K562 (cell line): ENCODE data around the gene POLR2C. TPM values are rescaled to one million over a fixed set of nuclear protein-coding genes. Genes with fewer than 3 reads are reported as not detected.

ENCODE experiments used
- ATAC-seq: fragments of 200-7000 bp; cut with Tn5 transposase; 3 replicates; pipeline ENCODE4 v1.9.1; 2020; ENCODE audit warnings: moderate library complexity
- BruUV-seq: library from RNA; stranded (reverse); fragments of 400-500 nt; replicated peaks from 2 replicates; lab custom pipeline; 2021; lab: Mats Ljungman, UMichigan
- CTCF ChIA-PET: fragments of 300-600 bp; formaldehyde crosslinking; extraction: SDS; loops from one replicate; lab custom pipeline; 2021; ENCODE audit warnings: low intra/inter-chr PET ratio; lab: Yijun Ruan, JAX
- POLR2A ChIA-PET: fragments of 300-600, 350-650 bp; sonication (Branson Sonifier 250); formaldehyde crosslinking; extraction: SDS; loops from one replicate; lab custom pipeline; 2021; ENCODE audit warnings: antibody characterized with exemption, inconsistent platforms; lab: Yijun Ruan, JAX
- DNase-seq, 4 experiments: peaks; one replicate each; pipeline versions ENCODE4 v3.0.0 to v3.0.0-alpha.2; 2011 to 2018; ENCODE audit warnings: low spot score in 3 of 4, mixed read lengths in 3 of 4; ENCODE audit errors: extremely low read depth in 1 of 4
- FAIRE-seq: peaks from 2 replicates; lab custom pipeline; 2011; peaks lifted over from hg19 to GRCh38; lab: Jason Lieb, UNC
- H2AFZ ChIP-seq: 2 replicates; pipeline ENCODE4 v1.6.0; 2011; ENCODE audit warnings: low read depth, low read length, control low read depth, inconsistent platforms
- H3K27ac ChIP-seq: fragments of 200-600 bp; 3 replicates; pipeline ENCODE4 v1.8.0; 2011; ENCODE audit warnings: low read depth, mild to moderate bottlenecking, control low read depth, inconsistent platforms, low read length, moderate library complexity, mixed read lengths; ENCODE audit errors: extremely low read depth
- H3K27me3 ChIP-seq, 2 experiments: fragments of 300-600 bp in 1 of 2; 2 replicates in 1 of 2; 3 replicates in 1 of 2; pipeline versions ENCODE4 v1.6.0 to v1.8.0; 2011; ENCODE audit warnings: inconsistent platforms in 2 of 2, low read length in 2 of 2, mild to moderate bottlenecking in 1 of 2, mixed read lengths in 1 of 2, moderate library complexity in 1 of 2; ENCODE audit not compliant: control insufficient read depth in 2 of 2, insufficient read depth in 2 of 2
- H3K36me3 ChIP-seq: fragments of 300-600 bp; 3 replicates; pipeline ENCODE4 v1.8.0; 2011; ENCODE audit warnings: mild to moderate bottlenecking, low read length, inconsistent platforms; ENCODE audit not compliant: control insufficient read depth, insufficient read depth
- H3K4me1 ChIP-seq, 2 experiments: fragments of 200-600 bp in 1 of 2; replicated peaks in 1 of 2; 2 replicates in 1 of 2; 3 replicates in 1 of 2; pipeline versions ENCODE4 v1.5.1 to v1.8.0; 2011; ENCODE audit warnings: inconsistent platforms in 2 of 2, low read length in 2 of 2, mild to moderate bottlenecking in 1 of 2, mixed read lengths in 1 of 2, moderate library complexity in 1 of 2; ENCODE audit not compliant: control insufficient read depth in 2 of 2, insufficient read depth in 2 of 2
- H3K4me2 ChIP-seq: 2 replicates; pipeline ENCODE4 v1.6.1; 2011; ENCODE audit warnings: low read length, control low read depth, inconsistent platforms, mixed read lengths; ENCODE audit not compliant: insufficient read depth
- H3K4me3 ChIP-seq: fragments of 200-600 bp; sonication (generic), shearing (Covaris generic); 2 replicates; pipeline ENCODE4 v1.5.1; 2016; ENCODE audit warnings: control low read depth, inconsistent platforms
- H3K79me2 ChIP-seq: fragments of 200-600 bp; 3 replicates; pipeline ENCODE4 v1.8.0; 2011; ENCODE audit warnings: low read length, inconsistent platforms; ENCODE audit not compliant: control insufficient read depth, insufficient read depth
- H3K9ac ChIP-seq, 2 experiments: 2 replicates each; pipeline versions ENCODE4 v1.6.0 to v1.6.1; 2011; ENCODE audit warnings: low read depth in 2 of 2, low read length in 2 of 2, control low read depth in 1 of 2, inconsistent platforms in 1 of 2, mild to moderate bottlenecking in 1 of 2, mixed read lengths in 1 of 2; ENCODE audit not compliant: insufficient read depth in 1 of 2
- H3K9me1 ChIP-seq: one replicate; pipeline ENCODE4 v1.6.0; 2011; ENCODE audit warnings: inconsistent platforms, mild to moderate bottlenecking, low read length, moderate library complexity; ENCODE audit not compliant: control insufficient read depth, insufficient read depth
- H3K9me3 ChIP-seq: replicated peaks from 2 replicates; pipeline ENCODE4 v1.5.1; 2011; ENCODE audit warnings: low read depth, low read length, inconsistent platforms; ENCODE audit not compliant: control insufficient read depth, insufficient read depth
- H4K20me1 ChIP-seq: replicated peaks from 2 replicates; pipeline ENCODE4 v1.6.1; 2011; ENCODE audit warnings: low read length, inconsistent platforms, mixed read lengths; ENCODE audit not compliant: control insufficient read depth, insufficient read depth
- ARNT ChIP-seq, 2 experiments: fragments of 450-650 bp; IDR thresholded peaks; 2 replicates each; pipeline ENCODE4 v1.6.1; 2016; ENCODE audit warnings: mild to moderate bottlenecking in 1 of 2
- EHMT2 ChIP-seq: fragments of 450-650 bp; IDR thresholded peaks from 2 replicates; pipeline ENCODE4 v1.6.1; 2018; ENCODE audit warnings: antibody characterized with exemption
- HNRNPK ChIP-seq: fragments of 200-400 bp; formaldehyde crosslinking; IDR thresholded peaks from one replicate; pipeline ENCODE4 v1.6.1; 2018; ENCODE audit warnings: mild to moderate bottlenecking, low read depth, low read length; ENCODE audit not compliant: poor library complexity, severe bottlenecking
- HOMEZ ChIP-seq: fragments of 250-450 bp; sonication (Bioruptor Pico); IDR thresholded peaks from 2 replicates; pipeline ENCODE4 v1.4.0; 2020; ENCODE audit warnings: mild to moderate bottlenecking, moderate library complexity
- NCOA4 ChIP-seq: fragments of 450-650 bp; IDR thresholded peaks from 2 replicates; pipeline ENCODE4 v1.6.1; 2018; ENCODE audit warnings: mild to moderate bottlenecking; ENCODE audit not compliant: partially characterized antibody
- NKRF ChIP-seq: fragments of 450-650 bp; IDR thresholded peaks from 2 replicates; pipeline ENCODE4 v1.6.1; 2016; ENCODE audit warnings: borderline replicate concordance
- NR2F6 ChIP-seq: fragments of 450-650 bp; formaldehyde crosslinking; IDR thresholded peaks from 2 replicates; pipeline ENCODE4 v1.4.0; 2020; ENCODE audit warnings: mild to moderate bottlenecking
- PHF20 ChIP-seq: fragments of 450-650 bp; IDR thresholded peaks from 2 replicates; pipeline ENCODE4 v1.6.1; 2018; ENCODE audit not compliant: partially characterized antibody
- POLR2AphosphoS5 ChIP-seq: IDR thresholded peaks from 2 replicates; pipeline ENCODE4 v1.6.1; 2011; ENCODE audit warnings: mild to moderate bottlenecking, low read depth, low read length, moderate library complexity; ENCODE audit not compliant: control insufficient read depth, insufficient read depth
- RBM17 ChIP-seq: fragments of 200-400 bp; formaldehyde crosslinking; IDR thresholded peaks from 2 replicates; pipeline ENCODE4 v1.6.1; 2017; ENCODE audit warnings: low read depth, mild to moderate bottlenecking, low read length, borderline replicate concordance
- THRB ChIP-seq: fragments of 450-650 bp; formaldehyde crosslinking; conservative IDR thresholded peaks from 2 replicates; pipeline ENCODE4 v1.4.0; 2022; ENCODE audit warnings: mild to moderate bottlenecking, missing genetic modification characterization
- ZBTB17 ChIP-seq: fragments of 450-650 bp; formaldehyde crosslinking; IDR thresholded peaks from 2 replicates; pipeline ENCODE4 v1.4.0; 2020; ENCODE audit warnings: mild to moderate bottlenecking
- WGBS: fragments of 100-300 bp; shearing (Covaris generic); methylation state at CpG from one replicate; pipeline ENCODE4 v1.1.6; 2016; ENCODE audit warnings: low coverage, mixed read lengths; ENCODE audit not compliant: insufficient coverage; ENCODE audit errors: missing lambda C conversion rate; 5-methylcytosine and 5-hydroxymethylcytosine counted together
- in situ Hi-C: fragments of 300-500 bp; cut with MboI; formaldehyde crosslinking; loops from 4 replicates; pipeline ENCODE4 v1.15.0; 2018; ENCODE audit warnings: inconsistent platforms, mixed read lengths
- intact Hi-C: fragments of 100-400 bp; cut with micrococcal nuclease; formaldehyde crosslinking; loops from 2 replicates; pipeline ENCODE4 v1.14.2; 2022
- polyA plus RNA-seq, 8 experiments: library from polyadenylated mRNA; depleted of rRNA in 4 of 8; stranded (reverse) in 5 of 8; unstranded in 3 of 8; fragments of >200 nt; fragmentation: Nextera tagmentation in 2 of 8; fragmentation: Illumina TruSeq in 1 of 8; extraction: Ambion mirVana in 2 of 8; extraction: Trizol in 1 of 8; gene quantifications; 2 replicates each; pipeline versions ENCODE4 v1.2.1 to v1.2.3, GENCODE V29; 2011 to 2014; ENCODE audit warnings: inconsistent platforms in 1 of 8, missing spikeins in 1 of 8
- total RNA-seq, 7 experiments: library from RNA; depleted of rRNA in 6 of 7; stranded (reverse); fragments of >200 nt in 6 of 7; fragmentation: Illumina TruSeq in 2 of 7; extraction: Trizol in 2 of 7; gene quantifications; 2 replicates each; pipeline versions ENCODE4 v1.2.1 to v1.2.3, GENCODE V29; 2011 to 2021; ENCODE audit warnings: low replicate concordance in 1 of 7
- TF ChIP-seq, protein P1 (sequence below): sonication (generic); formaldehyde crosslinking; IDR thresholded peaks from 2 replicates; pipeline ENCODE4 v1.8.1; 2023; ENCODE audit warnings: mild to moderate bottlenecking, missing genetic modification reagents, moderate library complexity
- TF ChIP-seq, protein P2 (sequence below), 2 experiments: fragments of 250-450 bp in 1 of 2; fragments of 450-650 bp in 1 of 2; sonication (Bioruptor Pico) in 1 of 2; IDR thresholded peaks; 2 replicates each; pipeline versions ENCODE4 v1.6.1 to v1.8.0; 2016 to 2021; ENCODE audit warnings: mild to moderate bottlenecking in 2 of 2, moderate library complexity in 2 of 2, missing compliant biosample characterization in 1 of 2, missing genetic modification characterization in 1 of 2

The POLR2C gene
- total and polyA plus RNA-seq, 9 of the 15 experiments (the other 6 are each of a cell fraction or from before 2014, with no cell fraction given) = 70.3 to 163 (median 92.3) TPM

- Histone ChIP-seq H2AFZ (no peak overlapping the region), H3K79me2 (no peaks in the 10 kb centered on the region), H3K4me1 (peaks cover 11 to 20% of the 10 kb centered on the region in 2 experiments), H4K20me1 (0 out of 2 replicates have a peak, but pooled peaks cover 4% of the 10 kb centered on the region), H3K27me3 (no peaks in the 10 kb centered on the region), H3K9me1 (peaks cover 3% of the 10 kb centered on the region), H3K9ac (no peak overlapping the region; a peak in 1 of 4 replicates), H3K4me3 (no peak overlapping the region), H3K9me3 (no peaks in the 10 kb centered on the region), H3K4me2 (no peak overlapping the region), H3K36me3 (peaks cover 69% of the 10 kb centered on the region), H3K27ac (no peak overlapping the region)
- FAIRE-seq (no peak), DNase-seq (no peak), ATAC-seq (no peak)
- no TSS peak for BruUV-seq
- intact Hi-C loops = no loop called here
- POLR2A ChIA-PET = interaction anchor here (0.8 to 2.7 kb wide), 4 partner anchors 9 to 170 kb away, joined by 3 to 14 read pairs (median 5); partner anchors contain the start of genes CIAPIN1, COQ9 and POLR2C
- CTCF ChIA-PET = no interaction called here
- in situ Hi-C loops = no loop called here
- 81% methylated on average over 10 of the region's 10 CpGs for whole genome bisulfite sequencing
- no peak for TF ChIP-seq NCOA4
- no peak for TF ChIP-seq RBM17
- no peak for TF ChIP-seq EHMT2
- TF ChIP-seq HOMEZ = no peak
- TF ChIP-seq NR2F6 (CRISPR knock-in tag) = no peak
- TF ChIP-seq THRB (CRISPR knock-in tag) = peak; percentile 37; the same call in 1 of the 2 replicates
- TF ChIP-seq, protein P1, sequence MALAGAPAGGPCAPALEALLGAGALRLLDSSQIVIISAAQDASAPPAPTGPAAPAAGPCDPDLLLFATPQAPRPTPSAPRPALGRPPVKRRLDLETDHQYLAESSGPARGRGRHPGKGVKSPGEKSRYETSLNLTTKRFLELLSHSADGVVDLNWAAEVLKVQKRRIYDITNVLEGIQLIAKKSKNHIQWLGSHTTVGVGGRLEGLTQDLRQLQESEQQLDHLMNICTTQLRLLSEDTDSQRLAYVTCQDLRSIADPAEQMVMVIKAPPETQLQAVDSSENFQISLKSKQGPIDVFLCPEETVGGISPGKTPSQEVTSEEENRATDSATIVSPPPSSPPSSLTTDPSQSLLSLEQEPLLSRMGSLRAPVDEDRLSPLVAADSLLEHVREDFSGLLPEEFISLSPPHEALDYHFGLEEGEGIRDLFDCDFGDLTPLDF (CRISPR knock-in tag) = no peak
- no peak for TF ChIP-seq ZBTB17 (CRISPR knock-in tag)
- TF ChIP-seq PHF20 = no peak
- TF ChIP-seq, protein P2, sequence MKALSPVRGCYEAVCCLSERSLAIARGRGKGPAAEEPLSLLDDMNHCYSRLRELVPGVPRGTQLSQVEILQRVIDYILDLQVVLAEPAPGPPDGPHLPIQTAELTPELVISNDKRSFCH (CRISPR knock-in tag; IDR thresholded peaks at IDR 0.05) = no peak
- TF ChIP-seq, protein P2 (tag; IDR thresholded peaks at IDR 0.05) = no peak
- no peak for TF ChIP-seq NKRF
- no peak for TF ChIP-seq ARNT (IDR thresholded peaks at IDR 0.05)
- no peak for TF ChIP-seq HNRNPK
- TF ChIP-seq POLR2AphosphoS5 = no peak
These were observed 9.6 kb downstream of the POLR2C start for GRCh38 chr16:57471852-57472664.
